Breast epithelium (tissue), 4 donors: ENCODE data around the gene ITPKB. TPM values are rescaled to one million over a fixed set of nuclear protein-coding genes. Genes with fewer than 3 reads are reported as not detected.

Experiments used
- DNase-seq, 2 donors: peaks; one replicate each; pipeline ENCODE4 v3.0.0-alpha.2; 2019; ENCODE audit warnings: low spot score in 2 of 2
- H3K27ac ChIP-seq, 2 donors: fragments of 200-600 bp; sonication (generic) in 1 of 2; one replicate each; pipeline ENCODE4 v1.5.1; 2016 to 2019; ENCODE audit warnings: mild to moderate bottlenecking in 1 of 2
- H3K27me3 ChIP-seq, 2 donors: fragments of 200-600 bp; sonication (generic) in 1 of 2; one replicate each; pipeline versions ENCODE4 v1.5.1 to v1.6.0; 2017 to 2019; ENCODE audit warnings: control low read depth in 1 of 2, mild to moderate bottlenecking in 1 of 2
- H3K36me3 ChIP-seq: fragments of 200-600 bp; one replicate; pipeline ENCODE4 v1.5.1; 2019
- H3K4me1 ChIP-seq, 2 donors: fragments of 200-600 bp; sonication (generic); one replicate each; pipeline ENCODE4 v1.5.1; 2016 to 2019; ENCODE audit warnings: control low read depth in 1 of 2
- H3K4me3 ChIP-seq, 3 donors: fragments of 200-600 bp; sonication (generic); 1 replicate in 2 of 3; 2 replicates in 1 of 3; pipeline ENCODE4 v1.5.1; 2016 to 2019; ENCODE audit warnings: mild to moderate bottlenecking in 3 of 3, moderate library complexity in 2 of 3
- H3K9me3 ChIP-seq, 2 donors: fragments of 200-600 bp; sonication (generic) in 1 of 2; one replicate each; pipeline ENCODE4 v1.5.1; 2016 to 2019; ENCODE audit warnings: control low read depth in 1 of 2
- POLR2A ChIP-seq: fragments of 450-650 bp; IDR thresholded peaks from one replicate; pipeline ENCODE4 v1.6.1; 2016; ENCODE audit warnings: antibody characterized with exemption, mild to moderate bottlenecking, moderate library complexity
- POLR2AphosphoS5 ChIP-seq, 3 donors: sonication (generic); formaldehyde crosslinking; IDR thresholded peaks; one replicate each; pipeline ENCODE4 v1.6.1; 2017; ENCODE audit warnings: antibody characterized with exemption in 3 of 3
- intact Hi-C: fragments of 100-400 bp; cut with DNase I; formaldehyde crosslinking; loops from one replicate; pipeline ENCODE4 v1.15.1; 2023; ENCODE audit warnings: low total_unique reads
- total RNA-seq, 3 donors: library from RNA; depleted of rRNA; stranded (reverse); fragments of >200 nt; gene quantifications; one replicate each; pipeline ENCODE4 v1.1.0, GENCODE V29; 2016
- TF ChIP-seq, protein P1 (sequence below), 3 donors: fragments of 450-650 bp; IDR thresholded peaks; one replicate each; pipeline ENCODE4 v1.5.1; 2016 to 2017; ENCODE audit warnings: antibody characterized with exemption in 3 of 3, mild to moderate bottlenecking in 3 of 3, moderate library complexity in 3 of 3

The ITPKB gene
- total RNA-seq, 3 donors from 2014 or later = 24.0 to 37.6 (median 25.6) TPM

DNA sequence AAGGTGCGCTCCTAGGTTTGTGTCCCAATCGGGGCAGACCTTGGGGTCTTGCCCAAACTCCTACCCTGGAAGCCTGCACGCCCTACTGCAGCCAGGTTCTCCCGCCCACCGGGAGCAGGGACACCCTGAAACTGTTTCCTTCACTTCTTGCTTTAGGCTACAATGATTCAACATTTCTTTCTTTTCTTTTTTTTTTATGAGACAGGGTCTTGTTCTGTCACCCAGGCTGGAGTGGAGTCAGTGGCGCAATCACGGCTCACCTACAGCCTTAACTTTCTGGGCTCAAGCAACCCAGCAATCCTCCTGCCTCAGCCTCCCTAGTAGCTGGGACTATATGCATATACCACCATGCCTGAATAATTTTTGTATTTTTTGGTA, 75.8 kb downstream of the ITPKB start:
- H3K27ac ChIP-seq = peak overlapping the region; percentile 83 to 91
- no peaks in the 10 kb centered on the region for H3K36me3 ChIP-seq
- intact Hi-C loops = no loop called here
- TF ChIP-seq POLR2AphosphoS5 (IDR thresholded peaks at IDR 0.05) = no peak
- TF ChIP-seq POLR2A = no peak
- TF ChIP-seq, protein P1, sequence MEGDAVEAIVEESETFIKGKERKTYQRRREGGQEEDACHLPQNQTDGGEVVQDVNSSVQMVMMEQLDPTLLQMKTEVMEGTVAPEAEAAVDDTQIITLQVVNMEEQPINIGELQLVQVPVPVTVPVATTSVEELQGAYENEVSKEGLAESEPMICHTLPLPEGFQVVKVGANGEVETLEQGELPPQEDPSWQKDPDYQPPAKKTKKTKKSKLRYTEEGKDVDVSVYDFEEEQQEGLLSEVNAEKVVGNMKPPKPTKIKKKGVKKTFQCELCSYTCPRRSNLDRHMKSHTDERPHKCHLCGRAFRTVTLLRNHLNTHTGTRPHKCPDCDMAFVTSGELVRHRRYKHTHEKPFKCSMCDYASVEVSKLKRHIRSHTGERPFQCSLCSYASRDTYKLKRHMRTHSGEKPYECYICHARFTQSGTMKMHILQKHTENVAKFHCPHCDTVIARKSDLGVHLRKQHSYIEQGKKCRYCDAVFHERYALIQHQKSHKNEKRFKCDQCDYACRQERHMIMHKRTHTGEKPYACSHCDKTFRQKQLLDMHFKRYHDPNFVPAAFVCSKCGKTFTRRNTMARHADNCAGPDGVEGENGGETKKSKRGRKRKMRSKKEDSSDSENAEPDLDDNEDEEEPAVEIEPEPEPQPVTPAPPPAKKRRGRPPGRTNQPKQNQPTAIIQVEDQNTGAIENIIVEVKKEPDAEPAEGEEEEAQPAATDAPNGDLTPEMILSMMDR (IDR thresholded peaks at IDR 0.05) = no peak
- H3K4me3 ChIP-seq = no peak overlapping the region
- no peaks in the 10 kb centered on the region for H3K27me3 ChIP-seq
- no peak for DNase-seq
- H3K9me3 ChIP-seq = no peaks in the 10 kb centered on the region
- H3K4me1 ChIP-seq = peaks cover 11 to 34% of the 10 kb centered on the region in 2 donors

DNA sequence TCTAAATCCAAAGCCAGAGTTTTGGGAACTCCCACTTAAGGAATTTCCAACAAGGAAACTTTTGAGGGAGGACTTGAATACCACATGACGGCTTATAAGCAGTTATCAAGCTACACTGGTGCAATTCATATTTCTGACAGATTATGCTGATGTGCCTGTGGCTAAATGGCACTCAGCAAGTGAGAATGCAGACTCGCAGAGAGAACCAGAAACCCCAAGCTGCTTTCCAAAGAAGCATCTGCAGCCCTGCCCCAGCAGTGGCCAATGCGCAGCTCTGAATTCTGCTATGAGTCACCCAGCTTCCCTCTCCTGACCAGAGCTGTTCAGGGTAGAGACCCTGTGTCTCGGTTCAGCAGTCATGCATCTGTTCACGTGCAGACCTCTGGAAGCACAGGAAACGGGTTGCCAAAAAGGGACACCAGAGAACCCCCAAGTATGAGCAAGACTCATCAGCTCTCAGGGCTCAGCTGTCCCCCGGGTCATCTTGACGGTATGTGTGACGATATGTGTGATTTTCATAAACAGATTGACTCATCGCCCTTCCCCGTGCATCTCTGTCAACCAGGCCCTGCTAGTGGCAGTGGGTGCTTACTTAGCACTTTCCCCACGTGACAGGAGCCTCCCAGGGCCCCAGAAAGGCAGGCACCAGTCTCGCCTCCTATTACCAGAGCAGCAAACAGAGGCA, 76.3 kb downstream of the ITPKB start:
- Histone ChIP-seq H3K9me3 (no peaks in the 10 kb centered on the region), H3K36me3 (no peaks in the 10 kb centered on the region), H3K27me3 (no peaks in the 10 kb centered on the region), H3K27ac (peak overlapping the region; percentile 83 to 91), H3K4me3 (no peak overlapping the region), H3K4me1 (peaks cover 11 to 34% of the 10 kb centered on the region in 2 donors)
- intact Hi-C loops = no loop called here
- peak in 2 of 3 donors; percentile 79 to 93 for TF ChIP-seq POLR2AphosphoS5 (IDR thresholded peaks at IDR 0.05)
- TF ChIP-seq, protein P1 (IDR thresholded peaks at IDR 0.05) = no peak
- DNase-seq = peak in 1 of 2 donors; percentile 73

DNA sequence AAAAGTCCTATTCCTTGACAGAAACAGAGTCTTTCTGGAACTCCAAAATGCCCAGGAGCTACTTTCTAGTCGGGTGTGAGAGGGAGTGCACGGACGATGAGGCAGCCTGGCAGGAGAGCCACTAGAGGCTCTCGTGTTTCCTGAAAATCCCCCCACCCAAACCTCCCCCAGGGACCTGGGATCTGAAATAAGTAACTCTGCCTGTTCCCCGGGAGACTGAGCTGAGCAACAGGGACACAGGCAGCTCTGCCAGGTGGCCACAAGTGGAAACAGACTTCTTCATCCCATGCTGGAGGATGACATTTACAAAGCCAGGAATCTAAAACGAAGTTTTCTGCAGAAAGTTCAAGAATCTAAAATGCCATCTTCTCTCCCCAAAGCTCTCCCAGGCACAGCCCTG, 77.1 kb downstream of the ITPKB start:
- H3K4me3 ChIP-seq = no peak overlapping the region
- H3K27ac ChIP-seq = peak overlapping the region; percentile 83 to 91
- no peaks in the 10 kb centered on the region for H3K9me3 ChIP-seq
- intact Hi-C loops = no loop called here
- DNase-seq = no peak
- H3K4me1 ChIP-seq = peaks cover 11 to 34% of the 10 kb centered on the region in 2 donors
- H3K27me3 ChIP-seq = no peaks in the 10 kb centered on the region
- no peaks in the 10 kb centered on the region for H3K36me3 ChIP-seq
- TF ChIP-seq POLR2AphosphoS5 (IDR thresholded peaks at IDR 0.05) (no peak), POLR2A (no peak)
- TF ChIP-seq, protein P1 (IDR thresholded peaks at IDR 0.05) = no peak

DNA sequence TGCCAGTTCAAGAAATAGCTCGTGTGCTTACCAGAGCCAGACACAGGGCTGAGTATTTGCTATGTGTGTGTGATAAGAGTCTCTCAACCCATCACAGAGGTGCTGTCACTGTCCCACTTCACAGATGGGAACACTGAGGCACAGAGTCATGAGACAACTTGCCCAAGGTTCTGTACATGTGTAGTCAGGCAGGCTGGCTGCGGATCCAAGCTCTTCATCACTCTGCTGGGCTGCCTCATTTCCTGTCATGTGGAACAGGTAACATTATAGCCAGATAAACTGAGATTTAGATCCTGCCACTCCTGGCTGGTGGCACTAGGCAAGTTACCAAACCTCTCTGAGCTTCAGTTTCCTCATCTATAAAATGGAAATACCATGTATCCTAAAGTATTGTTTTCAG, 77.8 kb downstream of the ITPKB start:
- Histone ChIP-seq H3K36me3 (no peaks in the 10 kb centered on the region), H3K9me3 (no peaks in the 10 kb centered on the region), H3K27me3 (no peaks in the 10 kb centered on the region), H3K27ac (peak overlapping the region; percentile 83 to 91), H3K4me1 (peaks cover 11 to 40% of the 10 kb centered on the region in 2 donors), H3K4me3 (no peak overlapping the region)
- intact Hi-C loops = no loop called here
- TF ChIP-seq POLR2AphosphoS5 (IDR thresholded peaks at IDR 0.05) (no peak), POLR2A (no peak)
- TF ChIP-seq, protein P1 (IDR thresholded peaks at IDR 0.05) = no peak
- DNase-seq = no peak

DNA sequence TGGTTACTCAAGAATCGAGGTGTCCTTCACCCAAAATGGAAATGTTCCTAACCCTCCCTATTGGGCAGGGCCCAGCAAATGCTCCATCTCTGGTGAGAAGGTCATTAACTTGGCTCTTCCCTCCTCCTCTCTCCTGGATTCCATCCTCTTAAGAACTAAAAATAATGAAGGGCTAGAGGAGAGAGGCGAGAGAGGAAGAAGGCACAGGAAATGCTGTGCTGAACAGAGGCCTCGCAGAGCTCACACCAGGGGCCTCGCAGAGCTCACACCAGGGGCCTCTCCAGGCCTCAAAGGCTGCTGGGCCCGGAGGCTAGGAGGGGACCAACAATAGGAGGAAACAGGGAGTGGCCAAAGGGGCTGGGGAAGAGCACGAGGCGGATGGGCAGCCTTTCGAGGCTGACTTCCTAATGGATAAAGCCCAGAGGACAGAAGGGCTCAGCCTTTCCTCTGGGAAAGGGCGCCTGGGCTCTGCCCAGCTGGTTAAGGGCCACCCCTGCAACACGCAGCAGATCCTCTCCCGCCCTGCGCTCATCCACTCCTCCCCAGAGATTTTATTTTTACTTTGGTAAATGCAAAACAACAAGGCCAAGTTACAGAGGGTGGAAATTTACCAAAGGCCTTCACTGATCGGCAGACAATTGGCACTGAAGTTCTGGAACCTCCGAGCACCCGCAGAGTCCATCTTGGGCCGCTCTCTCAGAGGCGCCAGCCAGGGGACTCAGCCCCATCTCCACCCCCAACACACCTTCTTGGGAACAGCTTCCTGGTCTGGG, 78.5 kb downstream of the ITPKB start:
- Histone ChIP-seq H3K9me3 (no peaks in the 10 kb centered on the region), H3K4me1 (peaks cover 11 to 47% of the 10 kb centered on the region in 2 donors), H3K36me3 (no peaks in the 10 kb centered on the region), H3K27ac (peak overlapping the region; percentile 83 to 91), H3K27me3 (no peaks in the 10 kb centered on the region), H3K4me3 (no peak overlapping the region)
- TF ChIP-seq POLR2A (no peak), POLR2AphosphoS5 (IDR thresholded peaks at IDR 0.05) (peak in 1 of 3 donors; percentile 21)
- DNase-seq = no peak
- intact Hi-C loops = no loop called here
